ENCODE results near the gene PTPRS. TPM values are rescaled to one million over a fixed set of nuclear protein-coding genes. Genes with fewer than 3 reads are reported as not detected.

PTPRS gene
- total RNA-seq, 6 experiments from 2014 or later = 78.4 to 102 (median 96.8) TPM

DNA sequence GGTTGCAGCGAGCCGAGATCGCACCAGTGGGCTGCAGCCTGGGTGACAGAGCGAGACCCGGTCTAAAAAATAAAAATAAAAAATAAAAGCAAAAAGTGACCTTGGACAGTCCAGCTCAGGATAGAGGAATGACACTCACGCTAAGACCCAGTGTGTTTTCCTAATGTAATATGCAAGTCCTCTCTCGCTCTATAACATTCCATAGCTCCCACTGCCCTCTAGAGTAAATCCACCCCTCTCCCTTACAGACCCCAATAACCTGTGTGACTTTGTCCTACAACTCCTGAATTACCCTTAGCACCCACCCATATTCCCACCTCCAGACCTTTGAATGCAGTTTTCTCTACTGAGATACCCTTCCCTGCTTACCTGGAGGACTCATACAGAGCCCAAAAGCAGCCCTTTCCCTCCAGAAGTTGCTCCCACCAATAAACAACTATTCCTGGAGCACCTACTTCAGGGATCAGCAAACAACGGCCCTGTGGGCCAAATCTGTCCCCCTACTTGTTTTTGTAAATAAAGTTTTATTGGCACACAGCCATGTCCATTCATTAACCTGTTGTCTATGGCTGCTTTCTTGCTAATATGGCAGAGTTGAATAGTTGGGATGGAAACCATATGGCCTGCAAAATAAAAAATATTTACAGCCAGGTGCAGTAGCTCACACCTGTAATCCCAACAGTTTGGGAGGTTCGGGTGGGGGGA is 39.8 kb upstream of the PTPRS start:
- no peak overlapping the region for H3K4me3 Mint-ChIP-seq
- peaks cover 5% of the 10 kb centered on the region for H3K27me3 Mint-ChIP-seq (ENCODE audit: insufficient read depth)
- H3K27ac Mint-ChIP-seq = no peak overlapping the region
- no peaks in the 10 kb centered on the region for H3K4me1 Mint-ChIP-seq (ENCODE audit: low read depth)
- TF ChIP-seq, protein P1, sequence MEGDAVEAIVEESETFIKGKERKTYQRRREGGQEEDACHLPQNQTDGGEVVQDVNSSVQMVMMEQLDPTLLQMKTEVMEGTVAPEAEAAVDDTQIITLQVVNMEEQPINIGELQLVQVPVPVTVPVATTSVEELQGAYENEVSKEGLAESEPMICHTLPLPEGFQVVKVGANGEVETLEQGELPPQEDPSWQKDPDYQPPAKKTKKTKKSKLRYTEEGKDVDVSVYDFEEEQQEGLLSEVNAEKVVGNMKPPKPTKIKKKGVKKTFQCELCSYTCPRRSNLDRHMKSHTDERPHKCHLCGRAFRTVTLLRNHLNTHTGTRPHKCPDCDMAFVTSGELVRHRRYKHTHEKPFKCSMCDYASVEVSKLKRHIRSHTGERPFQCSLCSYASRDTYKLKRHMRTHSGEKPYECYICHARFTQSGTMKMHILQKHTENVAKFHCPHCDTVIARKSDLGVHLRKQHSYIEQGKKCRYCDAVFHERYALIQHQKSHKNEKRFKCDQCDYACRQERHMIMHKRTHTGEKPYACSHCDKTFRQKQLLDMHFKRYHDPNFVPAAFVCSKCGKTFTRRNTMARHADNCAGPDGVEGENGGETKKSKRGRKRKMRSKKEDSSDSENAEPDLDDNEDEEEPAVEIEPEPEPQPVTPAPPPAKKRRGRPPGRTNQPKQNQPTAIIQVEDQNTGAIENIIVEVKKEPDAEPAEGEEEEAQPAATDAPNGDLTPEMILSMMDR (IDR thresholded peaks at IDR 0.05) = no peak
- no peak for DNase-seq
- peaks cover 29% of the 10 kb centered on the region for H3K9me3 Mint-ChIP-seq
- H3K36me3 Mint-ChIP-seq (ENCODE audit: low read depth) = peaks cover 13% of the 10 kb centered on the region

DNA sequence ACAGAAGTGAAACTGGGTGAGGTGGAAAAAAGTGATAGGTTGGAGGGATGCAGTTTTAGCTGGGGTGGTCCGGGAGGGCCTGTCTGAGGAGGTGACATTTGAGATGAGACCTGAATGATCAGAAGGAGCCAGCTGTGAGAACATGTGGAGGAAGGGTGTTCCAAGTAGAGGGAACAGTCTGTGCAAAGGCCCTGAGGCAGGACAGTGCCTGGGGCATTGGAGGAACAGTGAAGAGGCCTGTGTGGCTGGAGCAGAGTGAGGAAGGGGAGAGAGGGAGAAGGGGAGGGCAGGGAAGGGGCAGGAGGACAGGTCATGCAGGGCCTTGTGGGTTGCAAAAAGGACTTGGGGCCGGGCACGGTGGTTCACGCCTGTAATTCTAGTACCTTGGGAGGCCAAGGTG is 36.3 kb upstream of the PTPRS start:
- no peak overlapping the region for H3K27ac Mint-ChIP-seq
- peaks cover 5% of the 10 kb centered on the region for H3K9me3 Mint-ChIP-seq
- TF ChIP-seq, protein P1 (IDR thresholded peaks at IDR 0.05) = no peak
- no peak overlapping the region for H3K4me3 Mint-ChIP-seq
- H3K36me3 Mint-ChIP-seq (ENCODE audit: low read depth) = peaks cover 4% of the 10 kb centered on the region
- H3K4me1 Mint-ChIP-seq (ENCODE audit: low read depth) = no peaks in the 10 kb centered on the region
- no peak for DNase-seq
- H3K27me3 Mint-ChIP-seq (ENCODE audit: insufficient read depth) = peaks cover 9% of the 10 kb centered on the region

GRCh38 chr19:5372572-5373200 is 32.1 kb upstream of the PTPRS start:
- H3K4me3 Mint-ChIP-seq = no peak overlapping the region
- peaks cover 10% of the 10 kb centered on the region for H3K27me3 Mint-ChIP-seq (ENCODE audit: insufficient read depth)
- H3K9me3 Mint-ChIP-seq = no peaks in the 10 kb centered on the region
- H3K27ac Mint-ChIP-seq = no peak overlapping the region
- DNase-seq = no peak
- H3K4me1 Mint-ChIP-seq (ENCODE audit: low read depth) = no peaks in the 10 kb centered on the region
- TF ChIP-seq, protein P1 (IDR thresholded peaks at IDR 0.05) = no peak
- no peaks in the 10 kb centered on the region for H3K36me3 Mint-ChIP-seq (ENCODE audit: low read depth)

GRCh38 chr19:5369962-5370367 is 29.4 kb upstream of the PTPRS start:
- no peaks in the 10 kb centered on the region for H3K4me1 Mint-ChIP-seq (ENCODE audit: low read depth)
- H3K27ac Mint-ChIP-seq = no peak overlapping the region
- peak; percentile 15 for DNase-seq
- no peaks in the 10 kb centered on the region for H3K36me3 Mint-ChIP-seq (ENCODE audit: low read depth)
- H3K4me3 Mint-ChIP-seq = no peak overlapping the region
- H3K27me3 Mint-ChIP-seq (ENCODE audit: insufficient read depth) = peaks cover 10% of the 10 kb centered on the region
- no peaks in the 10 kb centered on the region for H3K9me3 Mint-ChIP-seq
- TF ChIP-seq, protein P1 (IDR thresholded peaks at IDR 0.05) = peak; percentile 78

GRCh38 chr19:5369304-5369703 is 28.7 kb upstream of the PTPRS start:
- H3K4me1 Mint-ChIP-seq (ENCODE audit: low read depth) = no peaks in the 10 kb centered on the region
- H3K9me3 Mint-ChIP-seq = no peaks in the 10 kb centered on the region
- H3K27ac Mint-ChIP-seq = no peak overlapping the region
- TF ChIP-seq, protein P1 (IDR thresholded peaks at IDR 0.05) = no peak
- H3K27me3 Mint-ChIP-seq (ENCODE audit: insufficient read depth) = peaks cover 5% of the 10 kb centered on the region
- H3K4me3 Mint-ChIP-seq = no peak overlapping the region
- no peaks in the 10 kb centered on the region for H3K36me3 Mint-ChIP-seq (ENCODE audit: low read depth)
- no peak for DNase-seq
